SK-N-SH (cell line): Measurements from ENCODE around the gene THEMIS2. TPM values are rescaled to one million over a fixed set of nuclear protein-coding genes. Genes with fewer than 3 reads are reported as not detected.

Experiments used
- CTCF ChIA-PET: fragments of 300-600, 350-600 bp; formaldehyde crosslinking; extraction: SDS; loops from one replicate; lab custom pipeline; 2021; lab: Yijun Ruan, JAX
- POLR2A ChIA-PET: fragments of 350-600 bp; sonication (Branson Sonifier 250); formaldehyde crosslinking; extraction: SDS; loops from one replicate; lab custom pipeline; 2020; ENCODE audit warnings: antibody characterized with exemption, inconsistent platforms; lab: Yijun Ruan, JAX
- DNase-seq: peaks from one replicate; pipeline ENCODE4 v3.0.0; 2012
- H2AFZ ChIP-seq: fragments of 200-600 bp; sonication (generic); 2 replicates; pipeline ENCODE4 v1.8.1; 2016; ENCODE audit warnings: antibody characterized with exemption, mild to moderate bottlenecking, low read depth
- H3F3A ChIP-seq: fragments of 200-600 bp; sonication (generic); replicated peaks from 2 replicates; pipeline ENCODE3; 2016; ENCODE audit warnings: antibody characterized with exemption, mild to moderate bottlenecking; ENCODE audit not compliant: insufficient read depth
- H3K27ac ChIP-seq, 2 experiments: fragments of 200-500 bp in 1 of 2; fragments of 200-600 bp in 1 of 2; sonication (Bioruptor generic) in 1 of 2; sonication (generic), shearing (Covaris generic) in 1 of 2; 2 replicates each; pipeline versions ENCODE4 v1.5.1 to v1.6.1; 2014 to 2016; ENCODE audit warnings: low read depth in 2 of 2, inconsistent platforms in 1 of 2, low read length in 1 of 2, mild to moderate bottlenecking in 1 of 2, mixed read lengths in 1 of 2
- H3K27me3 ChIP-seq: fragments of 200-600 bp; sonication (generic), shearing (Covaris generic); 2 replicates; pipeline ENCODE4 v1.6.1; 2016; ENCODE audit warnings: mixed run types; ENCODE audit not compliant: insufficient read depth
- H3K36me3 ChIP-seq, 2 experiments: fragments of 200-500 bp in 1 of 2; fragments of 200-600 bp in 1 of 2; sonication (Bioruptor generic) in 1 of 2; sonication (generic) in 1 of 2; replicated peaks in 1 of 2; 2 replicates each; pipeline versions ENCODE3 to v1.5.1; 2014 to 2016; ENCODE audit warnings: low read length in 1 of 2, mild to moderate bottlenecking in 1 of 2; ENCODE audit not compliant: insufficient read depth in 2 of 2, control insufficient read depth in 1 of 2
- H3K4me1 ChIP-seq, 2 experiments: fragments of 200-500 bp in 1 of 2; fragments of 200-600 bp in 1 of 2; sonication (Bioruptor generic) in 1 of 2; sonication (generic), shearing (Covaris generic) in 1 of 2; 2 replicates each; pipeline versions ENCODE4 v1.5.1 to v1.6.1; 2014 to 2016; ENCODE audit warnings: low read depth in 1 of 2, low read length in 1 of 2, mixed run types in 1 of 2; ENCODE audit not compliant: insufficient read depth in 2 of 2, control insufficient read depth in 1 of 2
- H3K4me2 ChIP-seq: fragments of 200-600 bp; sonication (generic), shearing (Covaris generic); 2 replicates; pipeline ENCODE4 v1.6.1; 2017; ENCODE audit warnings: mixed run types
- H3K4me3 ChIP-seq, 2 experiments: fragments of 200-500 bp in 1 of 2; fragments of 200-600 bp in 1 of 2; sonication (Bioruptor generic) in 1 of 2; sonication (generic), shearing (Covaris generic) in 1 of 2; 2 replicates each; pipeline versions ENCODE4 v1.5.1 to v1.8.1; 2014 to 2016; ENCODE audit warnings: low read depth in 2 of 2, inconsistent platforms in 1 of 2, low read length in 1 of 2, mild to moderate bottlenecking in 1 of 2, mixed read lengths in 1 of 2, moderate library complexity in 1 of 2
- H3K79me2 ChIP-seq: fragments of 200-600 bp; sonication (generic); 2 replicates; pipeline ENCODE4 v1.8.1; 2017; ENCODE audit warnings: mild to moderate bottlenecking; ENCODE audit not compliant: insufficient read depth
- H3K9ac ChIP-seq: fragments of 200-600 bp; sonication (generic); 2 replicates; pipeline ENCODE4 v1.6.1; 2017; ENCODE audit warnings: mixed run types
- H3K9me2 ChIP-seq: fragments of 200-600 bp; sonication (generic); 2 replicates; pipeline ENCODE4 v1.6.1; 2017; ENCODE audit warnings: mixed run types
- H3K9me3 ChIP-seq: fragments of 200-600 bp; sonication (generic); 2 replicates; pipeline ENCODE4 v1.6.1; 2017; ENCODE audit warnings: mixed run types, mild to moderate bottlenecking, moderate library complexity
- H4K20me1 ChIP-seq: fragments of 200-600 bp; sonication (generic); 2 replicates; pipeline ENCODE4 v1.6.1; 2017; ENCODE audit warnings: mild to moderate bottlenecking, mixed run types; ENCODE audit not compliant: insufficient read depth
- CHD2 ChIP-seq: fragments of 150-350 bp; IDR thresholded peaks from 2 replicates; pipeline ENCODE4 v1.6.1; 2018; ENCODE audit warnings: low read length; ENCODE audit not compliant: partially characterized antibody
- EZH2phosphoT487 ChIP-seq: fragments of 200-600 bp; sonication (generic); IDR thresholded peaks from 2 replicates; pipeline ENCODE4 v1.6.1; 2017; ENCODE audit warnings: low read depth, mixed run types, mild to moderate bottlenecking, antibody characterized with exemption, moderate library complexity, borderline replicate concordance
- FOSL2 ChIP-seq: IDR thresholded peaks from 2 replicates; pipeline ENCODE4 v1.4.0; 2012; ENCODE audit warnings: low read depth, mild to moderate bottlenecking, moderate library complexity, borderline replicate concordance
- FOXJ3 ChIP-seq: sonication (generic); formaldehyde crosslinking; IDR thresholded peaks from 2 replicates; pipeline ENCODE4 v1.5.1; 2020; ENCODE audit warnings: mild to moderate bottlenecking, missing genetic modification reagents
- FOXM1 ChIP-seq: IDR thresholded peaks from 2 replicates; pipeline ENCODE4 v1.4.0; 2012; ENCODE audit warnings: low read depth, mild to moderate bottlenecking
- GATA2 ChIP-seq: sonication (generic); formaldehyde crosslinking; IDR thresholded peaks from 2 replicates; pipeline ENCODE4 v1.5.0; 2020; ENCODE audit warnings: mild to moderate bottlenecking, missing genetic modification reagents
- IRF3 ChIP-seq: fragments of 150-350 bp; IDR thresholded peaks from 2 replicates; pipeline ENCODE4 v1.6.1; 2016; ENCODE audit warnings: mild to moderate bottlenecking, low read depth, low read length
- NRF1 ChIP-seq: IDR thresholded peaks from 2 replicates; pipeline ENCODE4 v1.6.1; 2012; ENCODE audit warnings: low read depth, mild to moderate bottlenecking, low read length
- PBX3 ChIP-seq: IDR thresholded peaks from 2 replicates; pipeline ENCODE4; 2012
- RCOR1 ChIP-seq: fragments of 150-350 bp; IDR thresholded peaks from 2 replicates; pipeline ENCODE4 v1.6.1; 2017; ENCODE audit warnings: antibody characterized with exemption, low read length
- REST ChIP-seq: IDR thresholded peaks from 2 replicates; pipeline ENCODE4 v1.6.1; 2012; ENCODE audit warnings: mild to moderate bottlenecking, low read depth, low read length, moderate library complexity
- SMC3 ChIP-seq: IDR thresholded peaks from 2 replicates; pipeline ENCODE4 v1.6.1; 2012; ENCODE audit warnings: low read depth, low read length, improper control_type of control experiment
- TEAD4 ChIP-seq: IDR thresholded peaks from 2 replicates; pipeline ENCODE4 v1.4.0; 2012; ENCODE audit warnings: mild to moderate bottlenecking, borderline replicate concordance; ENCODE audit not compliant: insufficient read depth
- USF2 ChIP-seq: fragments of 150-350 bp; IDR thresholded peaks from 2 replicates; pipeline ENCODE4 v1.6.1; 2017; ENCODE audit warnings: antibody characterized with exemption, low read length, low read depth, borderline replicate concordance
- WGBS: methylation state at CpG from one replicate; pipeline ENCODE4 v1.1.6; 2017; ENCODE audit warnings: low lambda C conversion rate; 5-methylcytosine and 5-hydroxymethylcytosine counted together
- polyA plus RNA-seq, 3 experiments: library from polyadenylated mRNA; depleted of rRNA; stranded (reverse); fragments of >200 nt; gene quantifications; 2 replicates each; pipeline ENCODE4 v1.2.3, GENCODE V29; 2012

The THEMIS2 gene
- polyA plus RNA-seq, 1 of the 3 experiments (the other 2 are of a cell fraction): 4.1 TPM

- H3K27me3 ChIP-seq: no peaks in the 10 kb centered on the region
- no peak overlapping the region for H3K4me3 ChIP-seq
- WGBS: 93% methylated on average over 4 of the region's 4 CpGs
- no peak overlapping the region for H3K27ac ChIP-seq
- no peak overlapping the region for H2AFZ ChIP-seq
- H3F3A ChIP-seq: peaks cover 13% of the 10 kb centered on the region
- H3K4me2 ChIP-seq: no peak overlapping the region
- ChIA-PET POLR2A (interaction anchor here (0.6 kb wide), 1 partner anchor 88 kb away, joined by 4 read pairs; no protein-coding TSS in a partner anchor), CTCF (no interaction called here)
- no peaks in the 10 kb centered on the region for H3K9me2 ChIP-seq
- no peaks in the 10 kb centered on the region for H3K36me3 ChIP-seq
- TF ChIP-seq SMC3 (no peak), PBX3 (no peak), RCOR1 (no peak), EZH2phosphoT487 (no peak), USF2 (no peak), TEAD4 (no peak), FOSL2 (no peak), REST (no peak), IRF3 (no peak), NRF1 (no peak), FOXJ3 (no peak), FOXM1 (no peak), GATA2 (CRISPR knock-in tag) (no peak), CHD2 (no peak)
- TF ChIP-seq, all 33 proteins: peak for 0
- H3K4me1 ChIP-seq: peaks cover 0 to 22% of the 10 kb centered on the region in 2 experiments; a peak in 1 of 4 replicates
- no peaks in the 10 kb centered on the region for H4K20me1 ChIP-seq
- H3K9me3 ChIP-seq: no peaks in the 10 kb centered on the region
- no peaks in the 10 kb centered on the region for H3K79me2 ChIP-seq
- no peak for DNase-seq
- H3K9ac ChIP-seq: no peak overlapping the region
Measured at GRCh38 chr1:27878039-27878438, 5.7 kb downstream of the THEMIS2 start.
